Stimulated activated memory B cell treated with anti-CD40 and anti-IgM and Interleukin-4, amounts not matched to agents 10 μg/mL and 1 μg/mL and 100 μg/mL, for 72 hours (primary cell): ENCODE measurements around the gene TOMM5.

Experiments used
- ATAC-seq: fragments of 150-1000 bp; cut with Tn5 transposase; 2 replicates; pipeline ENCODE4 v1.10.0; 2021
- H3K27ac Mint-ChIP-seq: one replicate; pipeline ENCODE4 v1.8.0; 2022; ENCODE audit warnings: mild to moderate bottlenecking, mixed read lengths
- H3K27me3 Mint-ChIP-seq: one replicate; pipeline ENCODE4 v1.8.0; 2022; ENCODE audit warnings: mixed read lengths
- H3K36me3 Mint-ChIP-seq: one replicate; pipeline ENCODE4 v1.8.0; 2022; ENCODE audit warnings: mixed read lengths
- H3K4me1 Mint-ChIP-seq: one replicate; pipeline ENCODE4 v1.8.0; 2022; ENCODE audit warnings: mixed read lengths
- H3K4me3 Mint-ChIP-seq: one replicate; pipeline ENCODE4 v1.8.0; 2022; ENCODE audit warnings: mild to moderate bottlenecking, moderate library complexity, mixed read lengths
- H3K9me3 Mint-ChIP-seq: one replicate; pipeline ENCODE4 v1.8.0; 2022; ENCODE audit warnings: mixed read lengths

TOMM5 gene

GRCh38 chr9:37559855-37560592 is 32.4 kb downstream of the TOMM5 start:
- H3K4me3 Mint-ChIP-seq = no peak overlapping the region
- peak overlapping the region; percentile 61 for H3K27ac Mint-ChIP-seq
- peak; percentile 20 for ATAC-seq
- peaks cover 51% of the 10 kb centered on the region for H3K4me1 Mint-ChIP-seq
- peaks cover 48% of the 10 kb centered on the region for H3K36me3 Mint-ChIP-seq
- no peaks in the 10 kb centered on the region for H3K27me3 Mint-ChIP-seq
- peaks cover 8% of the 10 kb centered on the region for H3K9me3 Mint-ChIP-seq

GRCh38 chr9:37559125-37559524 is 33.3 kb downstream of the TOMM5 start:
- H3K27me3 Mint-ChIP-seq = no peaks in the 10 kb centered on the region
- H3K4me1 Mint-ChIP-seq = peaks cover 44% of the 10 kb centered on the region
- no peak overlapping the region for H3K4me3 Mint-ChIP-seq
- no peak for ATAC-seq
- peaks cover 39% of the 10 kb centered on the region for H3K36me3 Mint-ChIP-seq
- H3K9me3 Mint-ChIP-seq = peaks cover 7% of the 10 kb centered on the region
- H3K27ac Mint-ChIP-seq = peak overlapping the region; percentile 61

DNA sequence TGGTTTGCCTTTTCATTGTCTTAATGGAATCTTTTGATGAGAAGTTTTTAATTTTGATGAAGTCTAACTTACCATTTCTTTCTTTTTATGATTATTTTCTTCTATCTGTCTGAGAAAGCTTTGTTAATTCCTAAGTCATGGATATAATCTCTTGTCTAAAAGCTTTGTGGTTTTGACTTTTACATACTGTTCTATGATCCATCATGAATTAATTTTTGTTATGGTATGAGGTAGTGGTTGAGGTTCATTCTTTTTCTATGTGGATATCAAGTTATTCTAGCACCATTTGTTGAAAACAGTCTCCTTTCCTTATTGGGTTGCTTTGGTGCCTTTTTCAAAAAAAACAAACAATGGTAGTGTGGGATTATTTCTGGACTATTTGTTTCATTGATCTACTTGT is 36.6 kb downstream of the TOMM5 start:
- peaks cover 27% of the 10 kb centered on the region for H3K36me3 Mint-ChIP-seq
- H3K27me3 Mint-ChIP-seq = no peaks in the 10 kb centered on the region
- no peaks in the 10 kb centered on the region for H3K9me3 Mint-ChIP-seq
- no peak overlapping the region for H3K4me3 Mint-ChIP-seq
- H3K4me1 Mint-ChIP-seq = peaks cover 28% of the 10 kb centered on the region
- ATAC-seq = no peak
- no peak overlapping the region for H3K27ac Mint-ChIP-seq

DNA sequence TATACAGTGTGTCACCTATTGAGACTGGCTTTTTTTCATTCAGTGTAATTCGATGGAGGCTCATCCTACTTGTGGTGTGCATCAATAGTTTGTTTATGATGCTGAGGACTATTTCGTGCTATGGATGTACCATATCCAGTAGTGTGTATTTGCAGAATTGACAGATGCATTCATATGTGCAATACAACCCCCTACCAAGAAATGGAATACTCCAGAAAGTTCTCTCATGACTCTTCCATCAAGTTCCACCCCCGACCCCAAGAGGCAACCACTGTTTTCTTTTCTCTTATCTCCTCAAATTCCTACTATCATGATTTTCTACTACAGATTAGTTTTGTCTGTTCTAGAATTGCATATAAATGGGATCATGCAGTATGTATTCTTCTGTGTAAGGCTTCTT is 38.1 kb downstream of the TOMM5 start:
- Mint-ChIP-seq H3K27ac (no peak overlapping the region), H3K9me3 (no peaks in the 10 kb centered on the region), H3K4me1 (peaks cover 22% of the 10 kb centered on the region), H3K4me3 (no peak overlapping the region), H3K36me3 (peaks cover 22% of the 10 kb centered on the region), H3K27me3 (no peaks in the 10 kb centered on the region)
- ATAC-seq = no peak

- Mint-ChIP-seq H3K9me3 (no peaks in the 10 kb centered on the region), H3K27ac (peak overlapping the region; percentile 33), H3K36me3 (peaks cover 31% of the 10 kb centered on the region), H3K4me1 (peaks cover 42% of the 10 kb centered on the region), H3K4me3 (no peak overlapping the region), H3K27me3 (no peaks in the 10 kb centered on the region)
- no peak for ATAC-seq
These were observed 40.5 kb downstream of the TOMM5 start for GRCh38 chr9:37551888-37552287.

- Mint-ChIP-seq H3K36me3 (peaks cover 29% of the 10 kb centered on the region), H3K9me3 (no peaks in the 10 kb centered on the region), H3K4me1 (peaks cover 42% of the 10 kb centered on the region), H3K27ac (peak overlapping the region; percentile 33), H3K27me3 (no peaks in the 10 kb centered on the region), H3K4me3 (no peak overlapping the region)
- ATAC-seq = no peak
These were observed 40.9 kb downstream of the TOMM5 start for GRCh38 chr9:37551468-37551867.

GRCh38 chr9:37550781-37551180 is 41.6 kb downstream of the TOMM5 start:
- ATAC-seq = no peak
- no peak overlapping the region for H3K27ac Mint-ChIP-seq
- peaks cover 25% of the 10 kb centered on the region for H3K36me3 Mint-ChIP-seq
- no peaks in the 10 kb centered on the region for H3K27me3 Mint-ChIP-seq
- H3K9me3 Mint-ChIP-seq = no peaks in the 10 kb centered on the region
- no peak overlapping the region for H3K4me3 Mint-ChIP-seq
- H3K4me1 Mint-ChIP-seq = peaks cover 42% of the 10 kb centered on the region

DNA sequence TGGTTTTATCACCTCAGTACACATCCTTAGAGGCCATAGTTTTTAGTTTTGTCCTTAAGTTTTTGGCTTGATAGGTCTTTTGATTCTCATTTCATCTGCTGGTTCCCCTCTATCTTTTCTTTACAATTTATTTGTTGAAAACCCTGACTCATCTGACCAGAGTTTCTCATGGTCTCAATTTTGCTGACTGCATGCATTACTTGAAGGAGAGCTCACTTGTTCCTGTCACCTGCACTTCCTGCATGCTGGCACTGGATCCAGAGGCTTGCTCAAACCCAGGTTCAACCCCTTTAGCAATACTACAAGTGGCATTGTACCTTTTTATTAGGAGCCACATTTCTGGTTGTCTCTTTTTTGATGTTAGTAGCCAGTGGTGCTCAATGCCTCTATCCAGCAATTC is 42.9 kb downstream of the TOMM5 start:
- H3K9me3 Mint-ChIP-seq = no peaks in the 10 kb centered on the region
- no peak overlapping the region for H3K4me3 Mint-ChIP-seq
- peak overlapping the region; percentile 9 for H3K27ac Mint-ChIP-seq
- peaks cover 42% of the 10 kb centered on the region for H3K4me1 Mint-ChIP-seq
- H3K27me3 Mint-ChIP-seq = no peaks in the 10 kb centered on the region
- peaks cover 21% of the 10 kb centered on the region for H3K36me3 Mint-ChIP-seq
- no peak for ATAC-seq

DNA sequence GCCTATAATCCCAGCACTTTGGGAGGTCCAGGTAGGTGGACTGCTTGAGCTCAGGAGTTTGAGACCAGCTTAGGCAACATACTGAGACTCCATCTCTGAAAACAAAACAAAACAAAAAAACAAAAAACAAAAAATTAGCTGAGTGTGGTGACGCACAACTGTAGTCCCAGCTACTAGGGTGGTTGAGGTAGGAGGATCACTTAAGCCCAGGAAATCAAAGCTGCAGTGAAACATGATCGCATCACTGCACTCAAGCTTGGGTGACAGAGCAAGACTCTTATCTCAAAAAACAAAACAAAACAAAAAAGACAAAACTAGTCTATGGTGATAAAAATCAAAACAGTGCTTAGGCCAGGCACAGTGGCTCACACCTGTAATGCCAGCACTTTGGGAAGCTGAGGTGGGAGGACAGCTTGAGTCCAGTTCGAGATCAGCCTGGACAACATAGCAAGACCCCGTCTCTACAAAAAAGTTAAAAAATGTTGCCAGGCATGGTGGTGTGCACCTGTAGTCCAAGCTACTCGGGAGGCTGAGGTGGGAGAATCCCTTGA is 45.0 kb downstream of the TOMM5 start:
- Mint-ChIP-seq H3K27me3 (no peaks in the 10 kb centered on the region), H3K9me3 (no peaks in the 10 kb centered on the region), H3K4me3 (no peak overlapping the region), H3K36me3 (peaks cover 21% of the 10 kb centered on the region), H3K4me1 (peaks cover 53% of the 10 kb centered on the region), H3K27ac (no peak overlapping the region)
- ATAC-seq = no peak

- H3K27ac Mint-ChIP-seq = peak overlapping the region; percentile 67
- H3K36me3 Mint-ChIP-seq = peaks cover 42% of the 10 kb centered on the region
- H3K4me1 Mint-ChIP-seq = peaks cover 32% of the 10 kb centered on the region
- ATAC-seq = no peak
- no peaks in the 10 kb centered on the region for H3K27me3 Mint-ChIP-seq
- H3K4me3 Mint-ChIP-seq = no peak overlapping the region
- H3K9me3 Mint-ChIP-seq = no peaks in the 10 kb centered on the region
These were observed 48.9 kb downstream of the TOMM5 start for GRCh38 chr9:37543468-37543867.

GRCh38 chr9:37542895-37543294 is 49.5 kb downstream of the TOMM5 start:
- peaks cover 29% of the 10 kb centered on the region for H3K4me1 Mint-ChIP-seq
- H3K27ac Mint-ChIP-seq = peak overlapping the region; percentile 67
- no peak for ATAC-seq
- peaks cover 45% of the 10 kb centered on the region for H3K36me3 Mint-ChIP-seq
- H3K9me3 Mint-ChIP-seq = no peaks in the 10 kb centered on the region
- H3K4me3 Mint-ChIP-seq = no peak overlapping the region
- H3K27me3 Mint-ChIP-seq = no peaks in the 10 kb centered on the region

- Mint-ChIP-seq H3K36me3 (peaks cover 43% of the 10 kb centered on the region), H3K9me3 (no peaks in the 10 kb centered on the region), H3K27me3 (no peaks in the 10 kb centered on the region), H3K27ac (peak overlapping the region; percentile 67), H3K4me1 (peaks cover 25% of the 10 kb centered on the region), H3K4me3 (no peak overlapping the region)
- no peak for ATAC-seq
These were observed 49.9 kb downstream of the TOMM5 start for GRCh38 chr9:37542488-37542887.

GRCh38 chr9:37541465-37541864 is 50.9 kb downstream of the TOMM5 start:
- peaks cover 47% of the 10 kb centered on the region for H3K36me3 Mint-ChIP-seq
- H3K27me3 Mint-ChIP-seq = no peaks in the 10 kb centered on the region
- no peak overlapping the region for H3K27ac Mint-ChIP-seq
- no peaks in the 10 kb centered on the region for H3K9me3 Mint-ChIP-seq
- peaks cover 19% of the 10 kb centered on the region for H3K4me1 Mint-ChIP-seq
- ATAC-seq = no peak
- no peak overlapping the region for H3K4me3 Mint-ChIP-seq

DNA sequence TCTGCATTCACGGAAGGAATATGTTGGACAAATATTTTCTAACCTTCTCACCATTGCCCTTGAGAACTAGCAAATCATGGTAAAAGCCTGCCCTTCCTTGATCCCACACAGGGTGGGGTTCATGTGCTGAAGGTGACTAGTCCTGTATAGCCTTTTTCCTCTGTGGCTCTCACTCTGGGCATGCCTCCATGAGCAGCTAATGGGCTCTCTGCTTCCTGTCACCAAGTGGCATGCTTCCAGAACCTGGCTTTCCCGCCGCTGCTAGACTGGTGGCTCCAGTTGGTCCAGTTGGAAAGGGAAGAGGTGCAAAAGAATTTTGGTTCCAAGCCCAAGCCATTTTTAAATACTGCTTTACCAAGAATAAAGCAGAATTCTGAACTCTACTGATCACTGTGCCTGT is 51.8 kb downstream of the TOMM5 start:
- peaks cover 19% of the 10 kb centered on the region for H3K4me1 Mint-ChIP-seq
- H3K4me3 Mint-ChIP-seq = no peak overlapping the region
- H3K9me3 Mint-ChIP-seq = no peaks in the 10 kb centered on the region
- no peak for ATAC-seq
- H3K27me3 Mint-ChIP-seq = no peaks in the 10 kb centered on the region
- H3K27ac Mint-ChIP-seq = no peak overlapping the region
- peaks cover 50% of the 10 kb centered on the region for H3K36me3 Mint-ChIP-seq

DNA sequence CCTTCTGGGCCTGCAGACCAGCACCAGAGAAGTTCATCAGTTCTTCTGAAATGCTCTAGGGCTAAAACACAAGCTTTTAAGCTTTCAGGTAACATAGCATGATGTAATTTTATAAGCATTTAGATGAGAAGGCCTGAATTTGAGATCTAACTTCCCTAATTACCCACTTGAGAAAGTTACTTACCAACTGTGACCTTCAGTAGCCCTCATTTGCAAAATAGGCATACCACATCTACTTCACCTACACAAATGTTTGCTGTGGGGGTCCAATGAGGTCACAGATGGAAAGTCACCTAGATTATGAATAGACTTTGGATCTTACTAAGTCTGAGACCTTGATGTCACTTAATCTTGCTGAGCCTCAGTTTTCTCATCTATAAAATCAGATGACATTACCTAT is 52.8 kb downstream of the TOMM5 start:
- Mint-ChIP-seq H3K4me3 (no peak overlapping the region), H3K27me3 (no peaks in the 10 kb centered on the region), H3K9me3 (no peaks in the 10 kb centered on the region), H3K4me1 (peaks cover 19% of the 10 kb centered on the region), H3K27ac (no peak overlapping the region), H3K36me3 (peaks cover 54% of the 10 kb centered on the region)
- no peak for ATAC-seq
